Activated CD4-positive, alpha-beta T cell treated with anti-CD3 and anti-CD28 coated beads for 4 hours (primary cell): ENCODE measurements around the gene FADS3.

ENCODE experiments used
- DNase-seq, 2 donors: peaks; one replicate each; pipeline ENCODE4 v3.0.0-alpha.2; 2020

The FADS3 gene

GRCh38 chr11:61913699-61914395 is 22.5 kb upstream of the FADS3 start:
- DNase-seq: no peak

GRCh38 chr11:61912991-61913698 is 21.8 kb upstream of the FADS3 start:
- no peak for DNase-seq

GRCh38 chr11:61912530-61912898 is 21.2 kb upstream of the FADS3 start:
- DNase-seq: no peak

GRCh38 chr11:61911701-61912529 is 20.6 kb upstream of the FADS3 start:
- no peak for DNase-seq

- DNase-seq: no peak
Observed at GRCh38 chr11:61911128-61911700, 19.9 kb upstream of the FADS3 start.

GRCh38 chr11:61910187-61911127 is 19.1 kb upstream of the FADS3 start:
- no peak for DNase-seq

- DNase-seq: no peak
Observed at GRCh38 chr11:61908730-61909316, 17.5 kb upstream of the FADS3 start.

GRCh38 chr11:61907871-61908729 is 16.8 kb upstream of the FADS3 start:
- no peak for DNase-seq

GRCh38 chr11:61907282-61907681 is 15.9 kb upstream of the FADS3 start:
- DNase-seq: no peak

GRCh38 chr11:61906522-61906909 is 15.2 kb upstream of the FADS3 start:
- DNase-seq: no peak

- DNase-seq: no peak
Observed at GRCh38 chr11:61905801-61906521, 14.6 kb upstream of the FADS3 start.

- DNase-seq: no peak
Observed at GRCh38 chr11:61905067-61905696, 13.8 kb upstream of the FADS3 start.

GRCh38 chr11:61904539-61905048 is 13.2 kb upstream of the FADS3 start:
- no peak for DNase-seq

GRCh38 chr11:61903845-61904244 is 12.5 kb upstream of the FADS3 start:
- no peak for DNase-seq

- no peak for DNase-seq
Observed at GRCh38 chr11:61902313-61902712, 11.0 kb upstream of the FADS3 start.

GRCh38 chr11:61901397-61901796 is 10.1 kb upstream of the FADS3 start:
- no peak for DNase-seq

- DNase-seq: no peak
Observed at GRCh38 chr11:61900251-61900650, 8.9 kb upstream of the FADS3 start.

- DNase-seq: peak; percentile 80 to 92
Observed at GRCh38 chr11:61899146-61899841, 7.9 kb upstream of the FADS3 start.

- no peak for DNase-seq
Observed at GRCh38 chr11:61898247-61898582, 6.9 kb upstream of the FADS3 start.
